Measurements from ENCODE around the gene ARL2BP. TPM values are rescaled to one million over a fixed set of nuclear protein-coding genes. Genes with fewer than 3 reads are reported as not detected.

ARL2BP gene
- total and polyA plus RNA-seq, 4 donors, result 32.8 to 63.2 (median 44.1) TPM

DNA sequence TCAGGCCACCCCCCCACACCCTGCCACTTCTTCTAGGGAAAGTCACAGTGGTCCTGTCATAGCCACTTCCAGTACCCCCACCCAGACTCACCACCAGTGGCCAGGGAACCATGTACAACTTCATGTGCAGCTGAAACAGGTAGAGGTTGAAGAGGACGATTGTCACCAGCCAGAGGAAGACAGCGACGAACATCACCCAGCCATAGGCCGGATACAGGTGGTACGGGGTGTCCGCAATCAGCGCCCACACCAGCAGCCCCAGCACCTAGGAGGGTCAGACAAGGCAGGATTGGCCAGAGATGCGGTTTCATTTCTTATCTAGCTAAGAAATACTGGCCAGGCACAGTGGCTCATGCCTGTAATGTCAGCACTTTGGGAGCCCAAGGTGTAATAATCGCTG lies 16.7 kb downstream of the ARL2BP start:
- DNase-seq, result no peak
- no peak for ATAC-seq (ENCODE audit: insufficient read depth, low FRiP score)
- Histone ChIP-seq H3K9ac (ENCODE audit: insufficient read depth in 1 of 2, low read length in 2 of 2) (no peak overlapping the region), H3K9me3 (ENCODE audit: control insufficient read depth in 4 of 4, insufficient read depth in 3 of 4, low read length in 3 of 4) (no peaks in the 10 kb centered on the region), H3K36me3 (ENCODE audit: control insufficient read depth in 4 of 4, insufficient read depth in 4 of 4, low read length in 4 of 4) (peaks cover 0 to 14% (median 0%) of the 10 kb centered on the region in 4 donors), H3K4me1 (ENCODE audit: control insufficient read depth in 5 of 5, insufficient read depth in 5 of 5, low read length in 5 of 5) (peaks cover 0 to 25% (median 13%) of the 10 kb centered on the region in 5 donors), H3K4me3 (no peak overlapping the region), H3K27ac (ENCODE audit: low read depth in 1 of 2, low read length in 1 of 2) (peak overlapping the region in 1 of 2 donors; percentile 1), H3K27me3 (ENCODE audit: control insufficient read depth in 3 of 3, insufficient read depth in 3 of 3, low read length in 2 of 3) (no peaks in the 10 kb centered on the region)
- 97% methylated on average over 9 of the region's 9 CpGs for WGBS, 2 donors
- TF ChIP-seq CTCF (IDR thresholded peaks at IDR 0.05; ENCODE audit: control extremely low read depth, extremely low read depth), result no peak

DNA sequence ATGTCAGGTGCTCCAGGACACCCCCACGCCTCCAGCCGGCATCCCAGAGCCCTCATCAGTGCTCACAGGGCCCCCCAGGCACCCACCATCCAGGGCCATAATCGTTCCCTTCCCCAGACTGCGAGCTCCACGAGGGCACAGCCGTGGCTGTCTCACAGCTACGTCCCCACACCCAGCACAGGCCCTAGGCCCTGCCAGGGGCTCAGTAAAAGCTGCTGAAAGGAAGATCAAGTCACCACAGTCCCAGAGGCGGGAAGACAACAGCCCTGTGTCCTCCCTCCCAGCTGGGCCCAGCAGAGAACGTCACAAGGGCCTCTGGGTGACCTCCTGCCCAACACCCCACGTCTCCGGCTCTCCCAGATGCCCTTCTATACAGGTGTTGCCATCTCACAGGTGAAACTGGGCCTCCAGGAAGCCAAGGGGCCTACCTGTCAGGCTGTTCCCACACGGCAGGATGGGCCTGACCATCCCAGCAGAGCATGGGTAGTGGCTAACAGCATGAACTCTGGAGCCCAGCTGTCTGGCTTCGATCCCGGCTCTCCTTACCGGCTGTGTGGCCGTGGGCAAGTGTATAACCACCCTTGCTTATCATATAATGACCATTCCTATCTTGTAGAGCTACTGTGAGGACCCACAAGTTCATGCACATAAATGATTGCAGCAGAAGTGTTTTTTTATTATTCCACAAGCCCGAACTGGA lies 17.9 kb downstream of the ARL2BP start:
- WGBS, 2 donors, result 79 to 91% methylated on average over 17 of the region's 17 CpGs
- no peak for TF ChIP-seq CTCF (IDR thresholded peaks at IDR 0.05; ENCODE audit: control extremely low read depth, extremely low read depth)
- Histone ChIP-seq H3K4me3 (no peak overlapping the region), H3K27ac (ENCODE audit: low read depth in 1 of 2, low read length in 1 of 2) (peak overlapping the region in 1 of 2 donors; percentile 68), H3K4me1 (ENCODE audit: control insufficient read depth in 5 of 5, insufficient read depth in 5 of 5, low read length in 5 of 5) (peaks cover 0 to 25% (median 13%) of the 10 kb centered on the region in 5 donors), H3K36me3 (ENCODE audit: control insufficient read depth in 4 of 4, insufficient read depth in 4 of 4, low read length in 4 of 4) (peaks cover 0 to 10% (median 0%) of the 10 kb centered on the region in 4 donors), H3K27me3 (ENCODE audit: control insufficient read depth in 3 of 3, insufficient read depth in 3 of 3, low read length in 2 of 3) (no peaks in the 10 kb centered on the region), H3K9ac (ENCODE audit: insufficient read depth in 1 of 2, low read length in 2 of 2) (no peak overlapping the region), H3K9me3 (ENCODE audit: control insufficient read depth in 4 of 4, insufficient read depth in 3 of 4, low read length in 3 of 4) (no peaks in the 10 kb centered on the region)
- DNase-seq (no peak), ATAC-seq (ENCODE audit: insufficient read depth, low FRiP score) (no peak)

DNA sequence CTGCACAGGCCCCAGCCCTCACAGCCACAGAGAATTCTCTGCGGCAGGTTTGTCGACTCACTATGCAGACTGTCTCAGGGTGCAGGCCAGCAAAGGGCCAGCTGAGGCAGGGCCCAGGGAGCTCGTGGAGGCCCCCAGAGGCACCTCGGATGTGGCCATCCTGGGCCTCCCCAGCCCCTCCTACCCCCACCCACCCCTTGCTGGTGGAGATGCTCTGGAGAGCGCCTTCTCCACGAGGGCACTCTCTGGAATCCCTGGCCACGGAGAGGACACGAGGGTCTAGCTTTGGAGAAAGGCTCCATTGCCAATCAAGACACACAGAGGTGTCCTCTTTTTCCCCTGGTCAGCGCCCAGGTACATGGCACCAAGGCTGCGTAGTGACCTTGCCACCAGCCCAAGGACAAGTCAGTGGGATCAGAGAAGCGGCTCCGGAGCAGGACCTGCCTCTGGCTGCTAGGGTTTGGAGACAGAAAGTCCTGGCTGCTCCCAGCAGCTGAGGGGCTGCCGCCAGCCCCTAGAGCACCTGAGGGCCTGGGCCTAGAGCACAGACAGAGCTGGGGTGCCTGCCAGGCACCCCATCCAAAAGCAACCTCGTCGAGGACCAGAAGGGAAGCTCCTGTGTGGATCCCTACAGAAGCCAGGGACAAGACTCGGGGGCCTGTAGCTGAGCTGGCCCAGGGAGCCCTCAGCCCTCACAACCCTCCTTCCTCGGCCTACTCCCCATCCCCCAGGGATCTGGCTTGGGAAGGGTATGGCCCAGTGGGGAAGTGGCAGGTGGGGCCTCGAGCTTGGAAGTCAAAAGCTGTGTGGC lies 18.7 kb downstream of the ARL2BP start:
- Histone ChIP-seq H3K36me3 (ENCODE audit: control insufficient read depth in 4 of 4, insufficient read depth in 4 of 4, low read length in 4 of 4) (peaks cover 0 to 6% (median 0%) of the 10 kb centered on the region in 4 donors), H3K9me3 (ENCODE audit: control insufficient read depth in 4 of 4, insufficient read depth in 3 of 4, low read length in 3 of 4) (no peaks in the 10 kb centered on the region), H3K4me3 (no peak overlapping the region), H3K4me1 (ENCODE audit: control insufficient read depth in 5 of 5, insufficient read depth in 5 of 5, low read length in 5 of 5) (peaks cover 0 to 25% (median 13%) of the 10 kb centered on the region in 5 donors), H3K9ac (ENCODE audit: insufficient read depth in 1 of 2, low read length in 2 of 2) (no peak overlapping the region), H3K27ac (ENCODE audit: low read depth in 1 of 2, low read length in 1 of 2) (peak overlapping the region in 1 of 2 donors; percentile 85), H3K27me3 (ENCODE audit: control insufficient read depth in 3 of 3, insufficient read depth in 3 of 3, low read length in 2 of 3) (no peaks in the 10 kb centered on the region)
- no peak for DNase-seq
- TF ChIP-seq CTCF (IDR thresholded peaks at IDR 0.05; ENCODE audit: control extremely low read depth, extremely low read depth), result no peak
- ATAC-seq (ENCODE audit: insufficient read depth, low FRiP score), result no peak
- WGBS, 2 donors, result 89 to 90% methylated on average over 18 of the region's 18 CpGs
